Activated CD4-positive, alpha-beta memory T cell treated with anti-CD3 and anti-CD28 coated beads for 36 hours (primary cell): ENCODE results near the gene OR5B3. TPM values are rescaled to one million over a fixed set of nuclear protein-coding genes. Genes with fewer than 3 reads are reported as not detected.

Source experiments
- CTCF ChIA-PET: fragments of 350-600 bp; sonication (Branson Sonifier 250); formaldehyde crosslinking; loops from one replicate; lab custom pipeline; 2021; ENCODE audit warnings: antibody characterized with exemption, inconsistent platforms; lab: Charles Lee
- POLR2A ChIA-PET: fragments of 350-600 bp; sonication (Branson Sonifier 250); formaldehyde crosslinking; loops from one replicate; lab custom pipeline; 2021; ENCODE audit warnings: antibody characterized with exemption; lab: Charles Lee
- DNase-seq: peaks from one replicate; pipeline ENCODE4 v3.0.0-alpha.2; 2020
- H3K27ac Mint-ChIP-seq: one replicate; pipeline ENCODE4 v1.8.0; 2021; ENCODE audit warnings: mixed read lengths
- H3K27me3 Mint-ChIP-seq: one replicate; pipeline ENCODE4 v1.8.0; 2021; ENCODE audit warnings: mixed read lengths
- H3K36me3 Mint-ChIP-seq: one replicate; pipeline ENCODE4 v1.8.0; 2021; ENCODE audit warnings: mixed read lengths
- H3K4me1 Mint-ChIP-seq: one replicate; pipeline ENCODE4 v1.8.0; 2021; ENCODE audit warnings: low read depth, mixed read lengths
- H3K4me3 Mint-ChIP-seq: one replicate; pipeline ENCODE4 v1.8.0; 2021; ENCODE audit warnings: mild to moderate bottlenecking, mixed read lengths
- H3K9me3 Mint-ChIP-seq: one replicate; pipeline ENCODE4 v1.8.0; 2021; ENCODE audit warnings: mixed read lengths
- intact Hi-C: fragments of 100-400 bp; cut with micrococcal nuclease; formaldehyde crosslinking; loops from one replicate; pipeline ENCODE4 v1.15.1; 2023
- total RNA-seq, 2 experiments: library from RNA; stranded (reverse); gene quantifications; one replicate each; pipeline ENCODE4 v1.2.3, GENCODE V29; 2021

Gene OR5B3
- total RNA-seq, 2 experiments from 2014 or later = not detected

DNA sequence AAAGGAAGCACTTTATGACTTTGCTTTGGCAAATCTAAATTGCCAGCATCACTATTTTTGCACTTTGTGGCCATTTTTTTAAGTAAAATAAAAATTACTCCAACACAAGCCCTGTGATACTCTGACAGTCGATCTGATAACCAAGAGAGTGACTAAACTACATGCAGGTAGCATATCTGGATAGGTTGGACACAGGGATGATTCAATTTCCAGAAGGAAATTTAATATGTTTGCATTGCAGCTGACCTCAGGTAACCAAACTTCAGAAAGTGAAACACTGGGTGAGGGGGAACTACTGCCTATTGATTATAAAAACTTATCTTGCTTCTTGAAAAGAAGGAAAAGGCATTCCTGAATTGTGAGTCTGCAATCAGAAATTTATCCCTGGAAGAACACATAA lies 13.9 kb downstream of the OR5B3 start:
- Mint-ChIP-seq H3K36me3 (peaks cover 2% of the 10 kb centered on the region), H3K27me3 (peaks cover 2% of the 10 kb centered on the region), H3K4me1 (no peaks in the 10 kb centered on the region), H3K27ac (no peak overlapping the region), H3K9me3 (peaks cover 5% of the 10 kb centered on the region), H3K4me3 (no peak overlapping the region)
- ChIA-PET CTCF (no interaction called here), POLR2A (no interaction called here)
- DNase-seq = no peak
- intact Hi-C loops = loop anchor here (10.0 kb wide), 1 partner anchor 132 kb away; no protein-coding TSS in a partner anchor

DNA sequence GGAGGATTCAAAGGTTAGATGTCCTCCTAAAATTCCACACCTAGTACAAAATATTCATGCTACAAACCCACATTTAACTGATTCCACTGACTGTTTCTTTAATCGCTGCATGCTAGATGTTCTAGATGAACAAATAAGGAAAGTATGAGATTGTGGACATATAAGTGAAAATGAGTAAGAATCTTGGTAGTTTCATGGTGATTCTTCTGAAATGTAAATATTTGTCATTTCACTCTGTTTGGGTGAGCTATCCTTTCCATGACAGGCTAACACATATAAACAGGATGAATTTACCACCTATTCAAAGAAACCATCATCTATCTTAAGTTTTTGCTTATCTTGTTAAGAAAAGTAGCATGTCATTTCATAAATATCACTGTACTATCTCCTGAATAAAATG lies 14.8 kb downstream of the OR5B3 start:
- intact Hi-C loops = loop anchor here (10.0 kb wide), 1 partner anchor 133 kb away; no protein-coding TSS in a partner anchor
- H3K36me3 Mint-ChIP-seq = peaks cover 2% of the 10 kb centered on the region
- DNase-seq = no peak
- H3K4me3 Mint-ChIP-seq = no peak overlapping the region
- CTCF ChIA-PET = no interaction called here
- no peak overlapping the region for H3K27ac Mint-ChIP-seq
- no peaks in the 10 kb centered on the region for H3K4me1 Mint-ChIP-seq
- H3K9me3 Mint-ChIP-seq = peaks cover 5% of the 10 kb centered on the region
- POLR2A ChIA-PET = no interaction called here
- H3K27me3 Mint-ChIP-seq = peaks cover 2% of the 10 kb centered on the region

DNA sequence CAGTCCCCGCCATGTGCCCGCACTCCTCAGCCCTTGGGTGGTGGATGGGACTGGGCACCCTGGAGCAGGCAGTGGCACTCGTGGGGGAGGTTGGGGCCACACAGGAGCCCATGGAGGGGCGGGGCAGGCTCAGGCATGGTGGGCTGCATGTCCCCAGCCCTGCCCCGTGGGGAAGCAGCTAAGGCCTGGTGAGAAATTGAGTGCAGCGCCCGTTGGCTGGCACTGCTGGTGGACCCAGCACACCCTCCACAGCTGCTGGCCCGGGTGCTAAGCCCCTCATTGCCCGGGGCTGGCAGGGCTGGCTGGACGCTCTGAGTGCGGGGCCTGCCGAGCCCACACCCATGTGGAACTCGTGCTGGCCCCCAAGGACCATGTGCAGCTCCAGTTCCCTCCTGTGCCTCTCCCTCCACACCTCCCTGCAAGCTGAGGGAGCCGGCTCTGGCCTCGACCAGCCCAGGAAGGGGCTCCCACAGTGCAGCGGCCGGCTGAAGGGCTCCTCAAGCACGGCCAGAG lies 16.1 kb downstream of the OR5B3 start:
- Mint-ChIP-seq H3K4me1 (no peaks in the 10 kb centered on the region), H3K36me3 (peaks cover 2% of the 10 kb centered on the region), H3K4me3 (no peak overlapping the region), H3K27ac (no peak overlapping the region), H3K9me3 (peaks cover 5% of the 10 kb centered on the region), H3K27me3 (peaks cover 2% of the 10 kb centered on the region)
- POLR2A ChIA-PET = no interaction called here
- DNase-seq = no peak
- CTCF ChIA-PET = no interaction called here
- intact Hi-C loops = loop anchor here (10.0 kb wide), 1 partner anchor 134 kb away; no protein-coding TSS in a partner anchor

DNA sequence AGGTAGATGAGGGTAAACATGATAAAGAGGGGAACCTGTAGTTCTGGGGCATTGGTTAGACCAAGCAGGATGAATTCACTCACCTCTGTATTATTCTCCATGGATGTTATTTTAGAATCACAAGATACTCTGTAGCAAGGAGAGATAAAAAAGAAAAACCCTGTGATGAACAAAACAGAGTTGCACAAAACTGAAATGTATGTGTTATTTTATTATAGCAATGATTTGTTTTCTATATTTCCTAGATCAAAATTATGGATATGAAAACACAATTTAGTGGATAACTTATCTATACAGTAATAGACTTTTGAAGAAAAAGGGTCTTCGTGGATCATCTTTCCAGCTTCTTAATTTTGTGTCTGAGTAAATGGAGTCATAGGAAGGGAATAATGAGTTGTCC lies 47.7 kb downstream of the OR5B3 start, which contains the start of gene OR5B17:
OR5B17 (minus strand) TSS at position 101 of the 400 bp plus-strand sequence; CDS start at position 101, 0 bp downstream.
- ChIA-PET CTCF (no interaction called here), POLR2A (no interaction called here)
- no peaks in the 10 kb centered on the region for H3K9me3 Mint-ChIP-seq
- no peak within 1 kb of the TSS for H3K4me3 Mint-ChIP-seq
- intact Hi-C loops = no loop called here
- H3K4me1 Mint-ChIP-seq = no peaks in the 10 kb centered on the region
- peaks cover 19% of the 10 kb centered on the region for H3K27me3 Mint-ChIP-seq
- no peaks in the 10 kb centered on the region for H3K36me3 Mint-ChIP-seq
- no peak within 1 kb of the TSS for H3K27ac Mint-ChIP-seq
- no peak for DNase-seq

DNA sequence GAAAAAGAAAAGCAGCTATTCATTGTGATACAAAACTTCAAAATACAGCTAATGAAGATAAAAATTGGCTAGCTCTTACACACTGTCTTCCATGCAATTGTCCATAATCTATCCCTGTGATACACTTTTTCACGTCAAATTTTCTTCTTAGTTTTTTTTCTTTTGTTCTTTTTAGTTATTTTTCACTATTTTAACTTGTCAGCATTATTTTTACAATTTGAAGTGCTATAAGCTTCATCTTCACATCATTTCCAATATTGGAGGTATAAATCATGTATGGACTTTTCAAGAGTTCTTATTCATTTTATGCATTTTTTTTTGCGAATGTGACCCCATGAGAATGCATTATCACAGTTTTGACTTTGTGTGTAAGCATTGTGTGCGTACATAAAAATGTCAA lies 51.9 kb downstream of the OR5B3 start:
- CTCF ChIA-PET = interaction anchor here (0.6 kb wide), 1 partner anchor 1427 kb away, joined by 3 read pairs; no protein-coding TSS in a partner anchor
- POLR2A ChIA-PET = no interaction called here
- H3K4me1 Mint-ChIP-seq = no peaks in the 10 kb centered on the region
- DNase-seq = no peak
- H3K27me3 Mint-ChIP-seq = peaks cover 7% of the 10 kb centered on the region
- no peaks in the 10 kb centered on the region for H3K36me3 Mint-ChIP-seq
- no peak overlapping the region for H3K4me3 Mint-ChIP-seq
- intact Hi-C loops = no loop called here
- no peaks in the 10 kb centered on the region for H3K9me3 Mint-ChIP-seq
- no peak overlapping the region for H3K27ac Mint-ChIP-seq

Other genes starting within 250 kb of the OR5B3 start
- not detected for gene OR9Q2, start 217.8 kb downstream of the OR5B3 start, total RNA-seq
- gene OR1S2, start 202.7 kb downstream of the OR5B3 start, total RNA-seq = not detected
- not detected for gene OR1S1, start 194.2 kb downstream of the OR5B3 start, total RNA-seq
- gene OR10Q1, start 178.0 kb downstream of the OR5B3 start, total RNA-seq = not detected
- not detected for gene OR10W1, start 138.6 kb downstream of the OR5B3 start, total RNA-seq
- gene OR5B17, start 47.8 kb downstream of the OR5B3 start, total RNA-seq = not detected
- gene OR5B2, start 21.2 kb upstream of the OR5B3 start, total RNA-seq = not detected
- not detected for gene OR5B12, start 35.4 kb upstream of the OR5B3 start, total RNA-seq
- gene OR5B21, start 101.2 kb upstream of the OR5B3 start, total RNA-seq = not detected
- 100 to 1,000 TPM; 108 TPM for gene LPXN, start 169.0 kb upstream of the OR5B3 start, total RNA-seq
- gene ZFP91, start 172.2 kb upstream of the OR5B3 start, total RNA-seq = 10 to 100 TPM; 34.9 to 36.1 TPM
- 1 to 10 TPM; 1.3 to 1.6 TPM for gene CNTF, start 215.8 kb upstream of the OR5B3 start, total RNA-seq